Fibroblast of peridontal ligament (primary cell): ENCODE results near the gene BCDIN3D.

ENCODE experiments used
- DNase-seq: peaks from one replicate; pipeline ENCODE4 v3.0.0-alpha.2; 2010; ENCODE audit errors: extremely low read depth

Gene BCDIN3D

GRCh38 chr12:49877066-49877465 is 34.2 kb upstream of the BCDIN3D start:
- no peak for DNase-seq

GRCh38 chr12:49876070-49876469 is 33.2 kb upstream of the BCDIN3D start:
- DNase-seq, result no peak

GRCh38 chr12:49875115-49875720 is 32.3 kb upstream of the BCDIN3D start:
- no peak for DNase-seq

- peak; percentile 8 for DNase-seq
Measured at GRCh38 chr12:49874142-49874897, 31.4 kb upstream of the BCDIN3D start.

DNA sequence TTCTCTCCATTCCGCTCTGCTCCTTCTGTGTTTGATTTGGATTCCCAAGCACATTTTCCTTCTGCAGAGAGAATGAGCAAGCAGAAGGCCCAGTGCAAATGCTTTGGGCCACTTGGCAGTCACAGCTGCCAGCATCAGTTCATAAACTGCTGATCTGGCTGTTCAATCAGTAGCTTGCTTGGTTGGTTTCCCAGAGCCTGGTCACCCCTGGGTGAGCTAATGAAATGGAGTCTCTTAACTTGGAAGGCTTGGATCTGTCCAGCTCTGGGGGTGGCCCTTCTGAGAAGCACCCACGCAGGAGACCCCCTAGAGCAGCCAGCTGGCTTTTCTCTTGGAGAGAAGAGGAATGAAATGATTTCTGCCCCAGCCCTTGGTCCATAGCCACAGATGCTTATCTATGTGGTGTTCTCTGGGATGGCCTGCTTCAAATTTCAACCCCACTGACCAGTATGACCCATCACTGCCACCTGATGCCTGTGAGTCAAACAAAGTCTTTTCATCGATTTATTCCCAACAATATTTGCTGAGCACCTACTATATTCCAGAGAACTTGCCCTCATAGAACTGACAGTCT is 30.5 kb upstream of the BCDIN3D start:
- peak; percentile 69 for DNase-seq

DNA sequence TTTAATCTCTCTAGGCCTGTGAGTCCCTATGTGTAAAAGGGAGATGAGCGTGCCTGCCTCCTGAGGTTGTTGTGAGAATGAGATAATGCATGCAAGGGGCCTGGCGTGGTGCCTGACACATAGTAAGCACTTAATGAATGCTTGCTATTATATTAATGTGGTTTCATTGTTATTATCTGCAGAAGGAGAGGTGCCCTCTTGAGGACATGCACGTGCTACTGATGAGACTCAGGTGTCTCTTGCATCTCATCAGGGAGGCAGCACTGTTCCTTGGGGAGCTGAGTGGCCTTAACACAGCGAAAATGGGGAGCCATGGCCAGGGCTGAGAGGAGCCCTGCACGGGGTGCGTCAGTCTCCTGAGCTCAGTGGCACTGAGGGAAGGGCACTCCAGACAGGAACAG is 29.9 kb upstream of the BCDIN3D start:
- DNase-seq, result no peak

GRCh38 chr12:49872381-49872780 is 29.5 kb upstream of the BCDIN3D start:
- DNase-seq, result no peak

DNA sequence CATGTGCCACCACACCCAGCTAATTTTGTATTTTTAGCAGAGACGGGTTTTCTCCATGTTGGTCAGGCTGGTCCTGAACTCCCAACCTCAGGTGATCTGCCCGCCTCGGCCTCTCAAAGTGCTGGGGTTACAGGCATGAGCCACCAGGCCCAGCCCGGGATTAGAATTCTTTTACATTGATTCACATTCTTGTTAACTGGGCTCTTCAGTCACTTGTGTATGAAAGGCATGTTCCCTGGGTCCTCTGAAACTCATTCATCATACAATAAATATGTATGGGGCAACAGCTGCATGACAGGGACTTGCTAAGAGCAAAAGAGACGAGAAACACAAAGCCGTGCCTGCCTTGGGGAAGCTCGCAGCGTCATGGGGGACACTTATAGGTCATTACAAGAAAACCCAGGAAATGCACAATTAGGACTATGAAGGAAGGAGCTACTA is 28.9 kb upstream of the BCDIN3D start:
- DNase-seq, result peak; percentile 15

GRCh38 chr12:49871263-49871561 is 28.3 kb upstream of the BCDIN3D start:
- DNase-seq, result no peak

- no peak for DNase-seq
Measured at GRCh38 chr12:49870501-49871262, 27.8 kb upstream of the BCDIN3D start.

DNA sequence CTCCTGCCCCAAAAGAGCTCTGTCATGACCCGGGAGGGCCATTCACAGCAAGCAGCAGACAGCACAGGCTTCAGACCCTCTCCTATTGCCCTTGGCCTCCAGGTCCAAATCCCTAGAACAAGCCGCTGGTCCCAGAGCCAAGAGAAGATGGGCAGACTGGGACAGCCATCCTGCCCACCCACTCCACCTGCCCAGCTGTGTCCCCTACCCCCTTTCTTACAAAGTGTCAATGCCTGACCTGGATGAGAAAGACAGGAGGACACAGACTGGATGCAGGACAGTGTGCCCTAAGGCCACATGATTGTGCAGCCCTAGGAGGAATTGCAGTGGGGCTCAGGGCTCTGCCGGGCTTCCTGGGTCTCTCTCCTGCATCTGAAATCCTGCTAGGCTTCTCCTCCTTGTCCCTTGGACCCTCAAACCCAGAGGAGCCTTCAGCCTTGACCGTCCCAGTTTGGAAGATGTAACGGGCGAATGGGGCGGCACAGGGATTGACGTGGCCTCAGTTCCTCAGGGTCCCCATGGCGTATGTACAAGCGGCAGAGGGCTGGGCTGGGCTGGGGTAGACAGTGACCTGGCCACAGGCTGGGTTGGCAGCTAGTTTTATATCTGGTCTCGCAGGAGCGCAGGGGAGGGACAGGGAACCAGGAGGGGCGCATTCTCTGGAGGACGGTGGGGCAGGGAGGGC is 27.1 kb upstream of the BCDIN3D start:
- no peak for DNase-seq

GRCh38 chr12:49868952-49869815 is 26.3 kb upstream of the BCDIN3D start:
- DNase-seq, result peak; percentile 73

- no peak for DNase-seq
Measured at GRCh38 chr12:49868449-49868848, 25.5 kb upstream of the BCDIN3D start.

- DNase-seq, result no peak
Measured at GRCh38 chr12:49867570-49868341, 24.9 kb upstream of the BCDIN3D start.

GRCh38 chr12:49866859-49867569 is 24.1 kb upstream of the BCDIN3D start:
- DNase-seq, result peak; percentile 47

- DNase-seq, result no peak
Measured at GRCh38 chr12:49865782-49866135, 22.9 kb upstream of the BCDIN3D start.

- DNase-seq, result no peak
Measured at GRCh38 chr12:49865109-49865781, 22.3 kb upstream of the BCDIN3D start.

GRCh38 chr12:49864798-49865090 is 21.8 kb upstream of the BCDIN3D start:
- no peak for DNase-seq
